DOHH2 (cell line): Measurements from ENCODE around the gene TTN.

Experiments
- CTCF ChIP-seq: fragments of 200-600 bp; sonication (generic); IDR thresholded peaks from one replicate; pipeline ENCODE4 v1.5.1; 2014; ENCODE audit warnings: antibody characterized with exemption, mild to moderate bottlenecking, low read depth, low read length; ENCODE audit not compliant: poor library complexity, severe bottlenecking
- EZH2phosphoT487 ChIP-seq: fragments of 200-600 bp; sonication (generic); IDR thresholded peaks from 2 replicates; pipeline ENCODE4 v1.6.1; 2017; ENCODE audit warnings: borderline replicate concordance, mild to moderate bottlenecking, antibody characterized with exemption, low read length, moderate library complexity, mixed read lengths

GRCh38 chr2:178783889-178784288 lies 23.3 kb downstream of the TTN start:
- no peak for TF ChIP-seq CTCF
- TF ChIP-seq EZH2phosphoT487, result no peak
